Smooth muscle cell (in vitro differentiated cells): ENCODE measurements around the gene TP63. TPM values are rescaled to one million over a fixed set of nuclear protein-coding genes. Genes with fewer than 3 reads are reported as not detected.
"Not testable (repeated sequence)": the region's sequence is repeated elsewhere in the genome, so short reads cannot be mapped to it uniquely, and the experiment has no call there.

Source experiments
- DNase-seq: peaks from one replicate; lab custom pipeline; 2025; ENCODE audit not compliant: unreplicated experiment; lab: John Stamatoyannopoulos, UW
- H2AFZ ChIP-seq: fragments of 200-600 bp; sonication (generic); 2 replicates; pipeline ENCODE4 v1.6.0; 2016; ENCODE audit warnings: antibody characterized with exemption, low read depth, mild to moderate bottlenecking
- H3F3A ChIP-seq: fragments of 200-600 bp; sonication (generic); 2 replicates; pipeline ENCODE4 v1.6.0; 2017; ENCODE audit warnings: antibody characterized with exemption, low read depth
- H3K27ac ChIP-seq: fragments of 200-600 bp; sonication (generic); 2 replicates; pipeline ENCODE4 v1.5.1; 2016; ENCODE audit warnings: low read depth, mild to moderate bottlenecking
- H3K27me3 ChIP-seq: fragments of 200-600 bp; sonication (generic); 2 replicates; pipeline ENCODE4 v1.6.1; 2016; ENCODE audit warnings: low read depth, mild to moderate bottlenecking
- H3K36me3 ChIP-seq: fragments of 200-600 bp; sonication (generic); 2 replicates; pipeline ENCODE4 v1.5.1; 2016; ENCODE audit warnings: low read depth
- H3K4me1 ChIP-seq: fragments of 200-600 bp; sonication (generic); 2 replicates; pipeline ENCODE4 v1.5.1; 2016; ENCODE audit warnings: low read depth
- H3K4me2 ChIP-seq: fragments of 200-600 bp; sonication (generic); 2 replicates; pipeline ENCODE4 v1.6.0; 2016; ENCODE audit warnings: mild to moderate bottlenecking
- H3K4me3 ChIP-seq: fragments of 200-600 bp; sonication (generic); 2 replicates; pipeline ENCODE4 v1.5.1; 2016; ENCODE audit warnings: mild to moderate bottlenecking
- H3K79me2 ChIP-seq: fragments of 200-600 bp; sonication (generic); 2 replicates; pipeline ENCODE4 v1.6.0; 2016; ENCODE audit warnings: low read depth, mild to moderate bottlenecking
- H3K9ac ChIP-seq: fragments of 200-600 bp; sonication (generic); 2 replicates; pipeline ENCODE4 v1.6.0; 2016; ENCODE audit warnings: low read depth
- H3K9me3 ChIP-seq: fragments of 200-600 bp; sonication (generic); replicated peaks from 2 replicates; pipeline ENCODE4 v1.5.1; 2016; ENCODE audit warnings: low read depth
- H4K20me1 ChIP-seq: fragments of 200-600 bp; sonication (generic); 2 replicates; pipeline ENCODE4 v1.6.0; 2016; ENCODE audit warnings: low read depth
- CTCF ChIP-seq: fragments of 200-600 bp; sonication (generic); IDR thresholded peaks from 2 replicates; pipeline ENCODE4 v1.5.1; 2017; ENCODE audit warnings: borderline replicate concordance, mild to moderate bottlenecking, antibody characterized with exemption; ENCODE audit not compliant: insufficient read depth, poor library complexity, severe bottlenecking
- WGBS: methylation state at CpG from one replicate; pipeline ENCODE4 v1.1.7; 2016; ENCODE audit warnings: low lambda C conversion rate; 5-methylcytosine and 5-hydroxymethylcytosine counted together
- polyA plus RNA-seq: library from polyadenylated mRNA; unstranded; fragments of >200 nt; fragmentation: Nextera tagmentation; extraction: Ambion mirVana; gene quantifications from 2 replicates; pipeline ENCODE4 v1.2.1, GENCODE V29; 2016
- total RNA-seq: library from RNA; depleted of rRNA; stranded (reverse); fragments of >200 nt; gene quantifications from 2 replicates; pipeline ENCODE4 v1.2.3, GENCODE V29; 2014

Gene TP63
- total and polyA plus RNA-seq, 2 experiments from 2014 or later, result 1.9 to 27.1 TPM

DNA sequence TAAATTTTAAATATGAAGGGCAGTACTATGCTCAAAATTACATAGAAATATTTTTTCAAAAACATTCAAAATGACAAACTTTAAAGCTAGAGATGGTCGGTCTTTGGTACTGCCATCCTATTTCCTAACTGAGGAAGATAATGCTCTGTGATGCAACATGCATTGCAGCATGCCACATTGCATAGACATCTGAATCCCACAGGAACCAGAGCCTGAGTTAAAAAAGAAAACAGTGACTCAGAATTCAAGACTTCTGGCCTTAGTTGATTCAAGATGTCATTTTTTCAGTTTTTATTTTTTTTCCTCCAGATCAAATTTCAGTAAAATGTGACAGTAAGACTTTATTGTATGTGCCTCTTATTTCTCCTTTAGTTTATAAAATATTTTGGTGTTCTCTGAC, 33.1 kb downstream of the TP63 start:
- no peaks in the 10 kb centered on the region for H4K20me1 ChIP-seq
- H3F3A ChIP-seq, result peaks cover 5% of the 10 kb centered on the region
- no peaks in the 10 kb centered on the region for H3K9me3 ChIP-seq
- peak overlapping the region; percentile 83 for H3K27ac ChIP-seq
- H3K36me3 ChIP-seq, result no peaks in the 10 kb centered on the region
- peak overlapping the region; percentile 20 for H3K4me2 ChIP-seq
- 19% methylated on average over 1 of the region's 1 CpG for WGBS
- no peak overlapping the region for H3K4me3 ChIP-seq
- no peak for TF ChIP-seq CTCF
- DNase-seq, result no peak
- H3K4me1 ChIP-seq, result no peaks in the 10 kb centered on the region
- no peak overlapping the region for H2AFZ ChIP-seq
- no peak overlapping the region for H3K9ac ChIP-seq
- no peaks in the 10 kb centered on the region for H3K27me3 ChIP-seq
- H3K79me2 ChIP-seq, result no peaks in the 10 kb centered on the region

GRCh38 chr3:189672346-189672745, 41.2 kb downstream of the TP63 start:
- DNase-seq, H3K27ac ChIP-seq, H3K27me3 ChIP-seq, H4K20me1 ChIP-seq, H3K79me2 ChIP-seq, H3K36me3 ChIP-seq, H3K4me3 ChIP-seq, H3K4me2 ChIP-seq, H3F3A ChIP-seq, H3K4me1 ChIP-seq, H2AFZ ChIP-seq, H3K9ac ChIP-seq, H3K9me3 ChIP-seq: not testable (repeated sequence)
- 88% methylated on average over 3 of the region's 3 CpGs for WGBS

DNA sequence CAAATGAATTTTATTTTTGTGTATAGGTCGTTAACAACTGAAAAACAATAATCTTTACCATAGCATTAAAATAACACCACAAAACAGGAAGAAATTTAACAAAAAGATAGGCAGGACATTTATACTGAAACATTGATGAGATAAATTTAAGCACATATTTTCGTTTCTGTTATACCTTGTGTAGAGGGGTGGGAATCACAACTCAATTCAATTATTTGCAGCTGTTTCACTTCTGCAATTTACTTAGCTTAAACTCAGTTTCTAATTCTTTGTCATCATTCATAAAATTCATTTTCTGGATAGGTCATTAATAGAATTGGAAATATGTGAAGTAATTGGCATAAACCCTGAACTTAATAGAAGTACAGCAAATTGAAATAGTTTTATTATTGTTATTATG, 42.3 kb downstream of the TP63 start:
- H3K4me2 ChIP-seq, result no peak overlapping the region
- no peaks in the 10 kb centered on the region for H4K20me1 ChIP-seq
- H3K27ac ChIP-seq, result no peak overlapping the region
- peaks cover 8% of the 10 kb centered on the region for H3K9me3 ChIP-seq
- H3K4me1 ChIP-seq, result no peaks in the 10 kb centered on the region
- H3F3A ChIP-seq, result no peaks in the 10 kb centered on the region
- TF ChIP-seq CTCF, result no peak
- H3K79me2 ChIP-seq, result no peaks in the 10 kb centered on the region
- peaks cover 3% of the 10 kb centered on the region for H3K36me3 ChIP-seq
- H3K9ac ChIP-seq, result no peak overlapping the region
- no peak overlapping the region for H2AFZ ChIP-seq
- no peak overlapping the region for H3K4me3 ChIP-seq
- no peaks in the 10 kb centered on the region for H3K27me3 ChIP-seq
- 81% methylated on average over 2 of the region's 2 CpGs for WGBS
- no peak for DNase-seq

- no peaks in the 10 kb centered on the region for H3K27me3 ChIP-seq
- no peak overlapping the region for H3K4me3 ChIP-seq
- no peak overlapping the region for H3K9ac ChIP-seq
- no peak for TF ChIP-seq CTCF
- no peak overlapping the region for H3K27ac ChIP-seq
- H3K9me3 ChIP-seq, result peaks cover 8% of the 10 kb centered on the region
- H3K4me1 ChIP-seq, result no peaks in the 10 kb centered on the region
- H3K79me2 ChIP-seq, result no peaks in the 10 kb centered on the region
- peaks cover 3% of the 10 kb centered on the region for H3K36me3 ChIP-seq
- 94% methylated on average over 6 of the region's 6 CpGs for WGBS
- no peaks in the 10 kb centered on the region for H4K20me1 ChIP-seq
- H3K4me2 ChIP-seq, result no peak overlapping the region
- H2AFZ ChIP-seq, result no peak overlapping the region
- DNase-seq, result no peak
- H3F3A ChIP-seq, result no peaks in the 10 kb centered on the region
Observed at GRCh38 chr3:189674249-189674913, 43.2 kb downstream of the TP63 start.
